DOHH2 (cell line): Measurements from ENCODE around the gene GRAMD2B.

Experiments
- H3F3A ChIP-seq: fragments of 200-600 bp; sonication (generic), shearing (Covaris generic); 2 replicates; pipeline ENCODE4 v1.6.0; 2016; ENCODE audit warnings: antibody characterized with exemption, mild to moderate bottlenecking; ENCODE audit not compliant: control insufficient read depth, insufficient read depth
- H3K27ac ChIP-seq: fragments of 200-600 bp; sonication (generic); 2 replicates; pipeline ENCODE4 v1.5.1; 2014; ENCODE audit warnings: low read depth, mild to moderate bottlenecking, low read length, moderate library complexity
- H3K27me3 ChIP-seq: fragments of 200-600 bp; sonication (generic); 2 replicates; pipeline ENCODE4 v1.6.1; 2014; ENCODE audit warnings: mild to moderate bottlenecking, low read length, mixed read lengths; ENCODE audit not compliant: control insufficient read depth
- H3K36me3 ChIP-seq: fragments of 200-600 bp; sonication (generic); 2 replicates; pipeline ENCODE4 v1.6.1; 2014; ENCODE audit warnings: mild to moderate bottlenecking, low read length, moderate library complexity, mixed read lengths; ENCODE audit not compliant: control insufficient read depth
- H3K4me1 ChIP-seq: fragments of 200-600 bp; sonication (generic); 2 replicates; pipeline ENCODE4 v1.6.1; 2014; ENCODE audit warnings: mild to moderate bottlenecking, low read length, mixed read lengths; ENCODE audit not compliant: control insufficient read depth
- H3K4me2 ChIP-seq: fragments of 200-600 bp; sonication (generic); 2 replicates; pipeline ENCODE4 v1.6.0; 2014; ENCODE audit warnings: mild to moderate bottlenecking, low read length, moderate library complexity
- H3K4me3 ChIP-seq: fragments of 200-600 bp; sonication (generic); 2 replicates; pipeline ENCODE4 v1.5.1; 2014; ENCODE audit warnings: mild to moderate bottlenecking, low read length, mixed read lengths
- H3K79me2 ChIP-seq: fragments of 200-600 bp; sonication (generic); 2 replicates; pipeline ENCODE4 v1.6.1; 2014; ENCODE audit warnings: mild to moderate bottlenecking, low read length, mixed read lengths; ENCODE audit not compliant: control insufficient read depth
- H3K9me2 ChIP-seq: fragments of 200-600 bp; sonication (generic); replicated peaks from 2 replicates; pipeline ENCODE4 v1.6.1; 2014; ENCODE audit warnings: mild to moderate bottlenecking, low read length, mixed read lengths; ENCODE audit not compliant: control insufficient read depth
- H3K9me3 ChIP-seq: fragments of 200-600 bp; sonication (generic); 2 replicates; pipeline ENCODE4 v1.6.1; 2014; ENCODE audit warnings: antibody characterized with exemption, low read length, mixed read lengths; ENCODE audit not compliant: control insufficient read depth, insufficient read depth
- H4K20me1 ChIP-seq: fragments of 200-600 bp; sonication (generic); 2 replicates; pipeline ENCODE4 v1.6.0; 2014; ENCODE audit warnings: low read depth, mild to moderate bottlenecking, antibody characterized with exemption, low read length, moderate library complexity; ENCODE audit not compliant: control insufficient read depth, insufficient read depth
- EZH2phosphoT487 ChIP-seq: fragments of 200-600 bp; sonication (generic); IDR thresholded peaks from 2 replicates; pipeline ENCODE4 v1.6.1; 2017; ENCODE audit warnings: borderline replicate concordance, mild to moderate bottlenecking, antibody characterized with exemption, low read length, moderate library complexity, mixed read lengths
- TF ChIP-seq, protein P1 (sequence below): fragments of 200-600 bp; sonication (generic); IDR thresholded peaks from one replicate; pipeline ENCODE4 v1.5.1; 2014; ENCODE audit warnings: antibody characterized with exemption, mild to moderate bottlenecking, low read depth, low read length; ENCODE audit not compliant: poor library complexity, severe bottlenecking

GRAMD2B gene

GRCh38 chr5:126415789-126416188 lies 7.4 kb upstream of the GRAMD2B start:
- Histone ChIP-seq H4K20me1 (no peaks in the 10 kb centered on the region), H3K27me3 (no peaks in the 10 kb centered on the region), H3K36me3 (no peaks in the 10 kb centered on the region), H3K9me3 (no peaks in the 10 kb centered on the region), H3K4me2 (no peak overlapping the region), H3K79me2 (no peaks in the 10 kb centered on the region), H3K4me3 (no peak overlapping the region), H3F3A (no peaks in the 10 kb centered on the region), H3K4me1 (peaks cover 2% of the 10 kb centered on the region), H3K27ac (no peak overlapping the region), H3K9me2 (no peaks in the 10 kb centered on the region)
- TF ChIP-seq, protein P1, sequence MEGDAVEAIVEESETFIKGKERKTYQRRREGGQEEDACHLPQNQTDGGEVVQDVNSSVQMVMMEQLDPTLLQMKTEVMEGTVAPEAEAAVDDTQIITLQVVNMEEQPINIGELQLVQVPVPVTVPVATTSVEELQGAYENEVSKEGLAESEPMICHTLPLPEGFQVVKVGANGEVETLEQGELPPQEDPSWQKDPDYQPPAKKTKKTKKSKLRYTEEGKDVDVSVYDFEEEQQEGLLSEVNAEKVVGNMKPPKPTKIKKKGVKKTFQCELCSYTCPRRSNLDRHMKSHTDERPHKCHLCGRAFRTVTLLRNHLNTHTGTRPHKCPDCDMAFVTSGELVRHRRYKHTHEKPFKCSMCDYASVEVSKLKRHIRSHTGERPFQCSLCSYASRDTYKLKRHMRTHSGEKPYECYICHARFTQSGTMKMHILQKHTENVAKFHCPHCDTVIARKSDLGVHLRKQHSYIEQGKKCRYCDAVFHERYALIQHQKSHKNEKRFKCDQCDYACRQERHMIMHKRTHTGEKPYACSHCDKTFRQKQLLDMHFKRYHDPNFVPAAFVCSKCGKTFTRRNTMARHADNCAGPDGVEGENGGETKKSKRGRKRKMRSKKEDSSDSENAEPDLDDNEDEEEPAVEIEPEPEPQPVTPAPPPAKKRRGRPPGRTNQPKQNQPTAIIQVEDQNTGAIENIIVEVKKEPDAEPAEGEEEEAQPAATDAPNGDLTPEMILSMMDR: no peak
- no peak for TF ChIP-seq EZH2phosphoT487

- Histone ChIP-seq H3K27me3 (no peaks in the 10 kb centered on the region), H3F3A (no peaks in the 10 kb centered on the region), H3K4me3 (no peak overlapping the region), H4K20me1 (no peaks in the 10 kb centered on the region), H3K36me3 (no peaks in the 10 kb centered on the region), H3K4me1 (no peaks in the 10 kb centered on the region), H3K9me3 (no peaks in the 10 kb centered on the region), H3K9me2 (no peaks in the 10 kb centered on the region), H3K27ac (no peak overlapping the region), H3K4me2 (no peak overlapping the region), H3K79me2 (no peaks in the 10 kb centered on the region)
- no peak for TF ChIP-seq EZH2phosphoT487
- TF ChIP-seq, protein P1: no peak
Measured at GRCh38 chr5:126416266-126416925, 6.8 kb upstream of the GRAMD2B start.

GRCh38 chr5:126417178-126417577 lies 6.0 kb upstream of the GRAMD2B start:
- H4K20me1 ChIP-seq: no peaks in the 10 kb centered on the region
- no peaks in the 10 kb centered on the region for H3K9me3 ChIP-seq
- H3K4me3 ChIP-seq: no peak overlapping the region
- H3K36me3 ChIP-seq: no peaks in the 10 kb centered on the region
- TF ChIP-seq, protein P1: no peak
- no peak for TF ChIP-seq EZH2phosphoT487
- no peaks in the 10 kb centered on the region for H3K4me1 ChIP-seq
- H3K79me2 ChIP-seq: no peaks in the 10 kb centered on the region
- H3K4me2 ChIP-seq: no peak overlapping the region
- no peaks in the 10 kb centered on the region for H3K27me3 ChIP-seq
- H3K9me2 ChIP-seq: no peaks in the 10 kb centered on the region
- no peaks in the 10 kb centered on the region for H3F3A ChIP-seq
- H3K27ac ChIP-seq: no peak overlapping the region
